ENCODE results near the gene SLC11A1.

Gene SLC11A1

GRCh38 chr2:218402911-218403411, 20.9 kb downstream of the SLC11A1 start:
- no peaks in the 10 kb centered on the region for H3K27me3 ChIP-seq (ENCODE audit: insufficient read depth, low read length)
- H3K79me1 ChIP-seq (ENCODE audit: low read length): peaks cover 30% of the 10 kb centered on the region
- H3K36me3 ChIP-seq (ENCODE audit: control insufficient read depth in 1 of 2, insufficient read depth in 2 of 2, low read length in 2 of 2): peaks cover 35 to 36% of the 10 kb centered on the region in 2 experiments
- H3K9me3 ChIP-seq (ENCODE audit: insufficient read depth, low read depth, low read length): no peaks in the 10 kb centered on the region
- H4K12ac ChIP-seq (ENCODE audit: low read depth, low read length): no peak overlapping the region
- no peak overlapping the region for H2BK12ac ChIP-seq (ENCODE audit: low read length)
- WGBS (ENCODE audit: extremely low coverage, insufficient coverage, insufficient read length): no CpG with 5 or more reads among the region's 26 CpGs
- no peak overlapping the region for H2BK120ac ChIP-seq (ENCODE audit: insufficient read depth, low read length, poor library complexity)
- no peak overlapping the region for H2AFZ ChIP-seq (ENCODE audit: insufficient read depth, low read length, poor library complexity)
- H3K9ac ChIP-seq (ENCODE audit: low read length): no peak overlapping the region
- no peak overlapping the region for H3K14ac ChIP-seq (ENCODE audit: low read length)
- H2AK5ac ChIP-seq (ENCODE audit: low read length): no peak overlapping the region
- H3K4me1 ChIP-seq (ENCODE audit: control insufficient read depth in 1 of 2, insufficient read depth in 2 of 2, low read length in 2 of 2): peaks cover 14 to 23% of the 10 kb centered on the region in 2 experiments
- H3K4me3 ChIP-seq (ENCODE audit: low read depth, low read length): no peak overlapping the region
- no peak overlapping the region for H4K8ac ChIP-seq (ENCODE audit: low read depth, low read length)
- H3K4me2 ChIP-seq (ENCODE audit: low read length): no peak overlapping the region
- no peak overlapping the region for H3K23ac ChIP-seq (ENCODE audit: low read length)
- DNase-seq: no peak
- H3K4ac ChIP-seq (ENCODE audit: low read depth, low read length): no peak overlapping the region
- no peak overlapping the region for H3K18ac ChIP-seq (ENCODE audit: low read length)
- no peak overlapping the region for H2BK5ac ChIP-seq (ENCODE audit: low read depth, low read length, poor library complexity)
- no peak overlapping the region for H4K91ac ChIP-seq (ENCODE audit: low read depth, low read length)
- H3K79me2 ChIP-seq (ENCODE audit: control insufficient read depth, insufficient read depth, low read length, poor library complexity): peaks cover 16% of the 10 kb centered on the region
- H3K27ac ChIP-seq (ENCODE audit: low read depth, low read length): no peak overlapping the region

GRCh38 chr2:218403810-218404209, 21.7 kb downstream of the SLC11A1 start:
- H3K4me3 ChIP-seq (ENCODE audit: low read depth, low read length): no peak overlapping the region
- H2BK5ac ChIP-seq (ENCODE audit: low read depth, low read length, poor library complexity): no peak overlapping the region
- H3K79me2 ChIP-seq (ENCODE audit: control insufficient read depth, insufficient read depth, low read length, poor library complexity): peaks cover 13% of the 10 kb centered on the region
- no peaks in the 10 kb centered on the region for H3K9me3 ChIP-seq (ENCODE audit: insufficient read depth, low read depth, low read length)
- no peak overlapping the region for H3K14ac ChIP-seq (ENCODE audit: low read length)
- no peak overlapping the region for H2AK5ac ChIP-seq (ENCODE audit: low read length)
- no peak overlapping the region for H4K12ac ChIP-seq (ENCODE audit: low read depth, low read length)
- no peak overlapping the region for H3K4ac ChIP-seq (ENCODE audit: low read depth, low read length)
- no peak for DNase-seq
- no peaks in the 10 kb centered on the region for H3K27me3 ChIP-seq (ENCODE audit: insufficient read depth, low read length)
- H3K27ac ChIP-seq (ENCODE audit: low read depth, low read length): no peak overlapping the region
- no CpG with 5 or more reads among the region's 7 CpGs for WGBS (ENCODE audit: extremely low coverage, insufficient coverage, insufficient read length)
- H3K18ac ChIP-seq (ENCODE audit: low read length): no peak overlapping the region
- H3K23ac ChIP-seq (ENCODE audit: low read length): no peak overlapping the region
- no peak overlapping the region for H2BK120ac ChIP-seq (ENCODE audit: insufficient read depth, low read length, poor library complexity)
- H4K8ac ChIP-seq (ENCODE audit: low read depth, low read length): no peak overlapping the region
- peaks cover 24% of the 10 kb centered on the region for H3K79me1 ChIP-seq (ENCODE audit: low read length)
- no peak overlapping the region for H2BK12ac ChIP-seq (ENCODE audit: low read length)
- no peak overlapping the region for H3K9ac ChIP-seq (ENCODE audit: low read length)
- H2AFZ ChIP-seq (ENCODE audit: insufficient read depth, low read length, poor library complexity): no peak overlapping the region
- H3K4me1 ChIP-seq (ENCODE audit: control insufficient read depth in 1 of 2, insufficient read depth in 2 of 2, low read length in 2 of 2): peaks cover 11 to 19% of the 10 kb centered on the region in 2 experiments
- H3K36me3 ChIP-seq (ENCODE audit: control insufficient read depth in 1 of 2, insufficient read depth in 2 of 2, low read length in 2 of 2): peaks cover 35 to 36% of the 10 kb centered on the region in 2 experiments
- H3K4me2 ChIP-seq (ENCODE audit: low read length): no peak overlapping the region
- no peak overlapping the region for H4K91ac ChIP-seq (ENCODE audit: low read depth, low read length)

- no peak overlapping the region for H2BK12ac ChIP-seq (ENCODE audit: low read length)
- no peak overlapping the region for H3K4me2 ChIP-seq (ENCODE audit: low read length)
- H3K79me2 ChIP-seq (ENCODE audit: control insufficient read depth, insufficient read depth, low read length, poor library complexity): peaks cover 7% of the 10 kb centered on the region
- H3K27me3 ChIP-seq (ENCODE audit: insufficient read depth, low read length): no peaks in the 10 kb centered on the region
- no peaks in the 10 kb centered on the region for H3K9me3 ChIP-seq (ENCODE audit: insufficient read depth, low read depth, low read length)
- H3K18ac ChIP-seq (ENCODE audit: low read length): no peak overlapping the region
- no peak overlapping the region for H2BK120ac ChIP-seq (ENCODE audit: insufficient read depth, low read length, poor library complexity)
- no peak overlapping the region for H4K8ac ChIP-seq (ENCODE audit: low read depth, low read length)
- no peak overlapping the region for H3K23ac ChIP-seq (ENCODE audit: low read length)
- H3K4me3 ChIP-seq (ENCODE audit: low read depth, low read length): no peak overlapping the region
- no peak overlapping the region for H3K9ac ChIP-seq (ENCODE audit: low read length)
- no peak overlapping the region for H2BK5ac ChIP-seq (ENCODE audit: low read depth, low read length, poor library complexity)
- no peak overlapping the region for H3K4ac ChIP-seq (ENCODE audit: low read depth, low read length)
- H3K4me1 ChIP-seq (ENCODE audit: control insufficient read depth in 1 of 2, insufficient read depth in 2 of 2, low read length in 2 of 2): peaks cover 11 to 17% of the 10 kb centered on the region in 2 experiments
- H3K27ac ChIP-seq (ENCODE audit: low read depth, low read length): no peak overlapping the region
- H2AFZ ChIP-seq (ENCODE audit: insufficient read depth, low read length, poor library complexity): no peak overlapping the region
- H4K12ac ChIP-seq (ENCODE audit: low read depth, low read length): no peak overlapping the region
- no peak for DNase-seq
- peaks cover 17% of the 10 kb centered on the region for H3K79me1 ChIP-seq (ENCODE audit: low read length)
- H3K36me3 ChIP-seq (ENCODE audit: control insufficient read depth in 1 of 2, insufficient read depth in 2 of 2, low read length in 2 of 2): peaks cover 35 to 36% of the 10 kb centered on the region in 2 experiments
- no peak overlapping the region for H4K91ac ChIP-seq (ENCODE audit: low read depth, low read length)
- H3K14ac ChIP-seq (ENCODE audit: low read length): no peak overlapping the region
- WGBS (ENCODE audit: extremely low coverage, insufficient coverage, insufficient read length): no CpG with 5 or more reads among the region's 16 CpGs
- no peak overlapping the region for H2AK5ac ChIP-seq (ENCODE audit: low read length)
Measured at GRCh38 chr2:218404351-218405085, 22.4 kb downstream of the SLC11A1 start.

GRCh38 chr2:218405086-218405745, 23.1 kb downstream of the SLC11A1 start:
- Histone ChIP-seq H3K27me3 (ENCODE audit: insufficient read depth, low read length) (no peaks in the 10 kb centered on the region), H3K23ac (ENCODE audit: low read length) (no peak overlapping the region), H2AFZ (ENCODE audit: insufficient read depth, low read length, poor library complexity) (peak overlapping the region; percentile 76), H3K9me3 (ENCODE audit: insufficient read depth, low read depth, low read length) (no peaks in the 10 kb centered on the region), H3K4me3 (ENCODE audit: low read depth, low read length) (no peak overlapping the region), H2AK5ac (ENCODE audit: low read length) (peak overlapping the region; percentile 35), H3K4me1 (ENCODE audit: control insufficient read depth in 1 of 2, insufficient read depth in 2 of 2, low read length in 2 of 2) (peaks cover 11 to 17% of the 10 kb centered on the region in 2 experiments), H4K12ac (ENCODE audit: low read depth, low read length) (peak overlapping the region; percentile 49), H2BK12ac (ENCODE audit: low read length) (no peak overlapping the region), H4K91ac (ENCODE audit: low read depth, low read length) (peak overlapping the region; percentile 46), H3K14ac (ENCODE audit: low read length) (no peak overlapping the region), H2BK120ac (ENCODE audit: insufficient read depth, low read length, poor library complexity) (peak overlapping the region; percentile 40), H3K79me2 (ENCODE audit: control insufficient read depth, insufficient read depth, low read length, poor library complexity) (peaks cover 4% of the 10 kb centered on the region), H3K79me1 (ENCODE audit: low read length) (peaks cover 14% of the 10 kb centered on the region), H3K4me2 (ENCODE audit: low read length) (peak overlapping the region; percentile 73), H3K36me3 (ENCODE audit: control insufficient read depth in 1 of 2, insufficient read depth in 2 of 2, low read length in 2 of 2) (peaks cover 35 to 36% of the 10 kb centered on the region in 2 experiments), H3K9ac (ENCODE audit: low read length) (no peak overlapping the region), H4K8ac (ENCODE audit: low read depth, low read length) (peak overlapping the region; percentile 75), H3K18ac (ENCODE audit: low read length) (peak overlapping the region; percentile 51), H2BK5ac (ENCODE audit: low read depth, low read length, poor library complexity) (peak overlapping the region; percentile 24), H3K4ac (ENCODE audit: low read depth, low read length) (peak overlapping the region; percentile 14), H3K27ac (ENCODE audit: low read depth, low read length) (peak overlapping the region; percentile 87)
- no peak for DNase-seq
- WGBS (ENCODE audit: extremely low coverage, insufficient coverage, insufficient read length): no CpG with 5 or more reads among the region's 8 CpGs
